ENCODE measurements around the gene CPPED1.

GRCh38 chr16:12744860-12745259 lies 58.8 kb downstream of the CPPED1 start:
- TF ChIP-seq CTCF (IDR thresholded peaks at IDR 0.05) (no peak), POLR2A (IDR thresholded peaks at IDR 0.05) (no peak)

All from tibial nerve (tissue), 3 donors.